ENCODE measurements around the gene FAM227A.

FAM227A gene

DNA sequence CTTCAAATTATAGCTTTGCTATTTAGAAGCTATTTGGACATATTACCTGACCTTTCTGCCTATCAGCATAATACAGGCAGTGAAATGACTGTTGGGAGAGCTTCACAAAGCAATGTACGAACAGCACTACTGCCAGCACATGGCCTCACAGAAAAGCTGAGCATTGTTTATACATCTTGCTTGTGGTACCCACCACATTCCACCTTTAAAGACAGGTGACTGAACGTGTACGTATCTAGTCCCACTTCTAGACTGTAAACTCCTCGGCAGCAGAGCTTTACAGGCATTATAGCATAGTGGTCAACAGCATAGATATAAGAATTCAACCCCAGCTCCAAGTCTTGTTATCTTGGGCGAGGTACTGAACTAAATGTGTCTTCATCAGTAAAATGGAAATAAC, 43.0 kb upstream of the FAM227A start:
- TF ChIP-seq ZFX (IDR thresholded peaks at IDR 0.05), result no peak
- TF ChIP-seq, protein P1, sequence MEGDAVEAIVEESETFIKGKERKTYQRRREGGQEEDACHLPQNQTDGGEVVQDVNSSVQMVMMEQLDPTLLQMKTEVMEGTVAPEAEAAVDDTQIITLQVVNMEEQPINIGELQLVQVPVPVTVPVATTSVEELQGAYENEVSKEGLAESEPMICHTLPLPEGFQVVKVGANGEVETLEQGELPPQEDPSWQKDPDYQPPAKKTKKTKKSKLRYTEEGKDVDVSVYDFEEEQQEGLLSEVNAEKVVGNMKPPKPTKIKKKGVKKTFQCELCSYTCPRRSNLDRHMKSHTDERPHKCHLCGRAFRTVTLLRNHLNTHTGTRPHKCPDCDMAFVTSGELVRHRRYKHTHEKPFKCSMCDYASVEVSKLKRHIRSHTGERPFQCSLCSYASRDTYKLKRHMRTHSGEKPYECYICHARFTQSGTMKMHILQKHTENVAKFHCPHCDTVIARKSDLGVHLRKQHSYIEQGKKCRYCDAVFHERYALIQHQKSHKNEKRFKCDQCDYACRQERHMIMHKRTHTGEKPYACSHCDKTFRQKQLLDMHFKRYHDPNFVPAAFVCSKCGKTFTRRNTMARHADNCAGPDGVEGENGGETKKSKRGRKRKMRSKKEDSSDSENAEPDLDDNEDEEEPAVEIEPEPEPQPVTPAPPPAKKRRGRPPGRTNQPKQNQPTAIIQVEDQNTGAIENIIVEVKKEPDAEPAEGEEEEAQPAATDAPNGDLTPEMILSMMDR (conservative IDR thresholded peaks at IDR 0.05), result no peak
- H3K27ac ChIP-seq, result no peak overlapping the region

DNA sequence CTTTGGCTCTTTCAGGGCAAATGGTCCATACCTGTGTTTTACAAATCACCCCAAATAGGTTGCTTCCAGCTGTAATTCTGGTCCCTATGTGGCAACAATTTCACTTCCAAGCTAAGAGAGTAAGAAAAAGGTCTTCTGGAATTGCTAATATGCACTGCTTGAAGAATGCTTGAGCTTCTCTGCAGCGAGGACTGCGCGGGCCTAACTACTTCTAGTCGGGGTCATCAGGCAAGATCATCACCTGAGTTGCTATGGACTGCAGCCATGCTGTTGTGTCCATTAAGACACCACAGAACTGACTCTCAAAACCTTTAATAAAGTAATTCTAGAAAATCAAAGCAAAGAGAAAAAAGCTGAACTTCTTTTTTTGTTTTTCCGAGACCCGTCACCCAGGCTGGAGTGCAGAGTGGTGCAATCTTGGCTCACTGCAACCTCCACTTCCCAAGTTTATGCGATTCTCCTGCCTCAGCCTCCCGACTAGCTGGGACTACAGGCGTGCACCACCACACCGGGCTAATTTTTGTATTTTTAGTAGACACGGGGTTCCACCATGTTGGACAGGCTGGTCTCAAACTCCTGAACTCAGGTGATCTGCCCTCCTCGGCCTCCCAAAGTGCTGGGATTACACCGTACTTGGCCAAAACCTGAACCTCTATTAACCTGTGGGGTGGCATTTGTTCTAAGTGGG, 42.4 kb upstream of the FAM227A start:
- no peak overlapping the region for H3K27ac ChIP-seq

DNA sequence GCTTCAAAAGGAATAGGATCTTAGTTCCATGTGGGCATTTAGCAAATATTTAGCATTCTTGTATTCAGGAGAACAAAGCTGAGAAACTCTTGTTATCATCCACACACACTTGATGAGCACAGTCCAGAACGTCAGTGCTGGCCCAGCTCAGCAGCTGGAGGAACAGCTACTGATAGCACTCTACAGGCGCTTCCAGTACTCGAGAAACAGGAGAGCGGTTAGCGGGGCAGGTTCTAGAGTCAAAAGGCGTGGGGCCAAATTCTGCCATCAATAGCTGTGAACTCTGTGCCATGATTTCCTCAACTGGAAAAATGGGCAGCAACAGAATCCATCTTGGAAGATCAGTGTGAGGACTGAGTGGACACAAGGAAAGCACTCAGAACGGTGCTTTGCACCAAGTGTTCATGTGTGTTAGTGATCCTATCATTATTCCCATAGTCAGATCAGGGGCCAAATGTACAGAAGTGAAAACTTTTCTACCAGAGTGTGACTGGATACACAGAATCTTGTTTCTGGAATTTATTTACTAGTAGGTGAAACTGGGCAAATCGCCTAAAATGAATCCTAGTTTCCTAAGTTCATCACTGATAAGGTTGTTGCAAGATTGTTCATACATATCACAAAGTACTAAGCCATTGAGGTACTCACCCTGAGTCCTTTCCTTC, 41.4 kb upstream of the FAM227A start:
- TF ChIP-seq, protein P1 (conservative IDR thresholded peaks at IDR 0.05), result no peak
- H3K27ac ChIP-seq, result no peak overlapping the region

More for the DNA sequence above, 42.4 kb upstream of the FAM227A start:
- TF ChIP-seq, protein P1 (conservative IDR thresholded peaks at IDR 0.05), result no peak
- no peak for TF ChIP-seq ZFX (IDR thresholded peaks at IDR 0.05)

DNA sequence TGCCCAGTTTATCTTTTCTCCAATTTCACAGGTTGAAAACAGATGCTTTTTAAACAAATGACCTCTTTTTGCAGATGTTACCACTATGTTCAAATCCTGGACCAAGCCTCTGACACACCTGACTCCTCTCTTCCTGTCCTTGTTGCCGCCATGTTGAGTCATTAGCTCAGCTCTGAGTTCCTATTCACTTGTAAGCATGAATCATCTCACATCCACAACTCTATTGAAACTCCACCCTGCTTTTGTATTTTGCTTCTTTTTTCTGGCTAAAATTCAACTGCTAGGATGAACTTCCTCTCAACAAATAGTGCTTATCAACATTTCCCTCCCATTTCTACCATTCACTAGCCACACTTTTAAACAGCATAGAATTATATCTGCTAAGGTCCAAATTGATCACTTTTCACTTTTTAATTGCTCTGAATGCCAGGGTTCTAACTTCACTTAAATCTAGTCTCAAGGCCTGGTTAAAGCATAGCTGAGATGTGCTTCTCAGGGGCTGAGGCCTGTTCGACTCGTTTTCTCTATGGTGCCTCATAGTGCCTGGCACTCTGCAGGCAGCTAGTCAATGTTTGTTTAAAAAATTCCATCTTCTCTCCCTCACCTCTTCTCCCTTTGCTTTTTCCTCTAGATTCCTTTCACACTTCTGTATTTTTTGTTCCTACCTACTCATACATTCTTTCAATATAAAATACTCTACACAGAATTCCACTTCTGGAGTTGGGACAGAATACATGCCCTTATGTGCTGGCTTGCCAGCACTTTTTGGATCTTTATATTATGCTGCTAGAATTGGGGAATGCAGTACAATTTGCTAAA, 40.6 kb upstream of the FAM227A start:
- no peak overlapping the region for H3K27ac ChIP-seq
- TF ChIP-seq ZFX (IDR thresholded peaks at IDR 0.05), result no peak
- TF ChIP-seq, protein P1 (conservative IDR thresholded peaks at IDR 0.05), result no peak

DNA sequence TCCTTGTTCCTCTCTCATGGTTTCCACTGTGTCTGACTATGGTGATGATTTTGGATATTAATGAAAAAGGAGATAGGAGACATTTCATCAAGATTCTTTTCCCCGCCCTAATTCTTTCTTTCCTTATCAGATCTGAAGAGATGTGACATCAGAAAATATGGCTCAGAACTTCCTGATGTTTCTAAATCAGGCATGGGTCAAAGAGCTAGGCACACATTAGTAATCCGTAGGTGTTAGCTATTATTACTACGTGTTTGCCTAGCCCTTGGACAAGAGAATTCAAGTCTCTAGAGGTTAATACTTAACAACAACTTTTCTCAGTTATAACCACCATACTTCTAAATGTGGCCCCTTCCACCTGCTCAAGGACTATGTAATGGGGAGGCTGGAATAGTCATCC, 38.7 kb upstream of the FAM227A start:
- TF ChIP-seq, protein P1 (conservative IDR thresholded peaks at IDR 0.05), result no peak
- no peak for TF ChIP-seq ZFX (IDR thresholded peaks at IDR 0.05)
- H3K27ac ChIP-seq, result no peak overlapping the region

DNA sequence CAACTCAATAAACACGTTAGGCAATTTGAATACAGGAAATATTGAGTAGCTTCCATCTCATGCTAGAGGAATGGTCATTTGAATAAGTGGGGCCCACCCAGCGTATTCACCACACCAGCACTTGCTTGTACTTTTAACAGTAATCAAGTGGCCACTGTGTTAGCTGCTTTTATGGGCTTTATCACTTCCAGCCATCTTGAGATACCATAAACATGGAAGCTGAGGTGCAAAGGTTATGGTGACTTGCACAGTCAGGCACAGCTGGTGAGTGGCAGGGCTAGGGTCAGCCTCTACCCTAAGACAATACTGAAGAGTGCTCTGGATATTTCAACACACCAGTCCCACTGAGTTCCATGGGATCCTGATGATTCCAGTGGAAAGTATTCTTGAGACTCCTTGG, 37.9 kb upstream of the FAM227A start:
- TF ChIP-seq, protein P1 (conservative IDR thresholded peaks at IDR 0.05), result no peak
- TF ChIP-seq ZFX (IDR thresholded peaks at IDR 0.05), result no peak
- H3K27ac ChIP-seq, result no peak overlapping the region

DNA sequence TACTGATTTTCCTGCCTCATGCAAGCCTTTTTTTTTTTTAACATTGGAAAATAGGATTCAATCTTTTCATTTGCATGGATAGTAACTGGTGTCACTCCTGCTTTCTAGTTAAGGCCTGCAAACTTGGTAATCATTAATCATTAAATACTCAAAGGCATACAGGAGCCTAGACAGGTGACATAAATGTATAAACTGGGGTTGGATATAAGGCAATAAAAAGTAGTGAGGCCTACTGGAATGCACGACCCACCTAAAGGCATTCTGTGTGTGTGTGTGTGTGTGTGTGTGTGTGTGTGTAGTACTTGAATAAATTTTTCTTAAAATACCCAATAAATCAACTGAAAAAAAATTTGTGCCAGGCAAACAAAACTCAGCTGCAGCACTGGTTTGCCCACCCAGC, 33.5 kb upstream of the FAM227A start:
- no peak overlapping the region for H3K27ac ChIP-seq
- TF ChIP-seq, protein P1 (conservative IDR thresholded peaks at IDR 0.05), result no peak
- TF ChIP-seq ZFX (IDR thresholded peaks at IDR 0.05), result no peak

All from C4-2B (cell line).